Measurements from ENCODE around the gene ZBTB18.

ZBTB18 gene

GRCh38 chr1:244027491-244028145 lies 23.5 kb upstream of the ZBTB18 start:
- TF ChIP-seq GATA3 (IDR thresholded peaks at IDR 0.05; ENCODE audit: low read depth, low read length) (no peak), GATA2 (IDR thresholded peaks at IDR 0.05; ENCODE audit: low read depth, low read length) (no peak)

DNA sequence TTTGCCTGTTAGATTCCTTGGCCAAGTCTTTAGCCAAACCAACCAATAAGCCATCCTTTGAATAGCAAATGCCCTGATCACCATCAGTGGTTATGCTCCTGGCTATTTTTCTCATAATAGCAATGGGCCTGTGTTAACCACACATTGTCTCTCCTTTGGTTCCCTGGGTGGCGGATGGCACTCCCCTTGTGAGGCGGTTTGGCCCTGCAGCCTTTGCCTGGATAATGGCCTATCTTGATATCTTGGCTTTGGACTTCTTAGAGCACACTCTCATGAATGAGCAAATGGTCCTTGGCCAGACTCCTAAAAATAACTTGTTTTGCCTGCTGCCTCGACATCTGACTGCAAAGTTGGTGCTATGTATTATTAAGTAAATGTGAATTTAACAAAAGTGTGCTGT lies 22.4 kb upstream of the ZBTB18 start:
- TF ChIP-seq GATA3 (IDR thresholded peaks at IDR 0.05; ENCODE audit: low read depth, low read length) (no peak), GATA2 (IDR thresholded peaks at IDR 0.05; ENCODE audit: low read depth, low read length) (no peak)

DNA sequence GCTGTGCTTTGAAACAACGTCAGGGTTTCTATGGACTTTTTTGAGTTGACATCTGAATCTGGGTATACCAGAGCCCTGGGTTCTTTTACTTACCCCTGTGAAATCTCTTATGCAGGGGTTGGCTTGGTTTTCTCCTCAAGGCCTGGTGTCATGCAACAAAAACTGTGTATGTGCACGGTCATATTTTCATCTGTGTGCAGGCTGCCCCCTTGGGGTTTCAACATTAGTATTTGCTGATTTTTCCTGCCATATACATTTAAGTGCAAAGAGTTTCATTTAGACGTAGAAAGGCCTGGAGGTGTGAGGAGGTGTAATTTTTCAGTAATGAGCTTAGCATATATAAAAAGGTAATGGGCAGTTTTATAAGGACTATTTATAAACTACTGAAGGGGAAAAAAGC lies 22.0 kb upstream of the ZBTB18 start:
- TF ChIP-seq GATA2 (IDR thresholded peaks at IDR 0.05; ENCODE audit: low read depth, low read length): no peak
- TF ChIP-seq GATA3 (IDR thresholded peaks at IDR 0.05; ENCODE audit: low read depth, low read length): no peak

DNA sequence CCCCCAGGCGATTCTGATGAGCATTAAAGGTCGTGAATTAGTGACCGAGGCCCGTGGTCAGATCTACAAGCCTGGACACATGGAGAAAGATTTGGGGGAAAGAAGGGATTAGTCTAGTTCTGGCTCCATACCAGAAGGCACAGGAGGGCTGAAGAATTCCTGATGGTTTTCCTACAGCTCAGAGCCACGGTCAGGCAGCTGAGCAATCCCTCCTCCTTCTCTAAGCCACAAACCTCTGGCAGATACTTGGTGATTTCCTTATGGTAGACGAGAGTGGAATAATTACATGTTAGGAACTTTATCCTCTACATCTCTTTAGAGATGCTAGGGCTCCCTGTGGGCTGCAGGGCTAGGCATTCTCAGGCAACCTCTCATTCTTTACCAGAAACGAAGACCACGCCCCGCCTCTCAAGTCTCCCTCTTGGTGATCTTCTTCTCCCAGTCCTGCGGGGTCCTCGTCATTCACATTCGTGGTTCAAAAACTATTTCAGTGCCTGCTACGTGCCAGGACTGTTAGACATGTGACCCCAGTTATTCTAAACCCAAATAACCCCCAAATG lies 20.5 kb upstream of the ZBTB18 start:
- TF ChIP-seq GATA2 (IDR thresholded peaks at IDR 0.05; ENCODE audit: low read depth, low read length) (no peak), GATA3 (IDR thresholded peaks at IDR 0.05; ENCODE audit: low read depth, low read length) (no peak)

DNA sequence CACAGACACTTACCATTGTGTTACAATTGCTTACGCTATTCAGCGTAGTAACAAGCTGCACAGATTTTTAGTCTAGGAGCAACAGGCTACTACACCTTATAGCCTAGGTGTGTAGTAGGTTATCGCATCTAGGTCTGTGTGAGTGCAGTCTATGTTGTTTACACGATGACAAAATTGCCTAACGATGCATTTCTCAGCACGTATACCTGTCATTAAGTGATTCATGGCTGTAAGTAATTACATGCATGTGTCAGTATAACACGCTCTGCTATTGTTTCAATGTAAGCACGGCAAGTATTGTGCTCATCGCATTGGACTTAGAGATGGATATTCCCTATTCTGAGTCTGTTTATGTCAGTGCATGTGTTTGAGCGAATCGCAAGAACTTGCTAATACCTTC lies 15.7 kb upstream of the ZBTB18 start:
- TF ChIP-seq GATA3 (IDR thresholded peaks at IDR 0.05; ENCODE audit: low read depth, low read length) (no peak), GATA2 (IDR thresholded peaks at IDR 0.05; ENCODE audit: low read depth, low read length) (no peak)

DNA sequence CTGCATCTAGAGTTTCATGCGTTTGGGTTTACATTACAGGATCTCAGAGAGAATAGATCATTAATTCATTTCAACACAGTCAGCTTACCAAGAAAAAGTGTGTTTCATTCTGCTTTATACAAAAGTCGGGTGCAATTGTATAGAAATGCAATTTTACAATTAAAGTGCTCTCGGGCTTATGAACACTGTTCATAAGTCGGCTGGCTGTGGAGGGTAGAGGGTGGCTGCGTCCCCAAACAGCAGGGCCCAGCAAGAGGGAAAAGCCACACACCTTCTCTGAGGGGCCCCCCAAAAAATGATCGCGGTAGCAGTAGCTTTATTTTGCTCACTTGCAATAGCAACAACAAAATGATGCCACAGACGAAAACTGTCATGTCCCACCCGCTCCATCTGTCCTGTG lies 13.8 kb upstream of the ZBTB18 start:
- TF ChIP-seq GATA3 (IDR thresholded peaks at IDR 0.05; ENCODE audit: low read depth, low read length): no peak
- no peak for TF ChIP-seq GATA2 (IDR thresholded peaks at IDR 0.05; ENCODE audit: low read depth, low read length)

GRCh38 chr1:244041466-244042120 lies 9.5 kb upstream of the ZBTB18 start:
- TF ChIP-seq GATA3 (IDR thresholded peaks at IDR 0.05; ENCODE audit: low read depth, low read length): no peak
- TF ChIP-seq GATA2 (IDR thresholded peaks at IDR 0.05; ENCODE audit: low read depth, low read length): no peak

GRCh38 chr1:244042293-244042692 lies 8.8 kb upstream of the ZBTB18 start:
- TF ChIP-seq GATA2 (IDR thresholded peaks at IDR 0.05; ENCODE audit: low read depth, low read length) (no peak), GATA3 (IDR thresholded peaks at IDR 0.05; ENCODE audit: low read depth, low read length) (no peak)

- TF ChIP-seq GATA2 (IDR thresholded peaks at IDR 0.05; ENCODE audit: low read depth, low read length): no peak
- no peak for TF ChIP-seq GATA3 (IDR thresholded peaks at IDR 0.05; ENCODE audit: low read depth, low read length)
Measured at GRCh38 chr1:244044423-244044822, 6.7 kb upstream of the ZBTB18 start.

DNA sequence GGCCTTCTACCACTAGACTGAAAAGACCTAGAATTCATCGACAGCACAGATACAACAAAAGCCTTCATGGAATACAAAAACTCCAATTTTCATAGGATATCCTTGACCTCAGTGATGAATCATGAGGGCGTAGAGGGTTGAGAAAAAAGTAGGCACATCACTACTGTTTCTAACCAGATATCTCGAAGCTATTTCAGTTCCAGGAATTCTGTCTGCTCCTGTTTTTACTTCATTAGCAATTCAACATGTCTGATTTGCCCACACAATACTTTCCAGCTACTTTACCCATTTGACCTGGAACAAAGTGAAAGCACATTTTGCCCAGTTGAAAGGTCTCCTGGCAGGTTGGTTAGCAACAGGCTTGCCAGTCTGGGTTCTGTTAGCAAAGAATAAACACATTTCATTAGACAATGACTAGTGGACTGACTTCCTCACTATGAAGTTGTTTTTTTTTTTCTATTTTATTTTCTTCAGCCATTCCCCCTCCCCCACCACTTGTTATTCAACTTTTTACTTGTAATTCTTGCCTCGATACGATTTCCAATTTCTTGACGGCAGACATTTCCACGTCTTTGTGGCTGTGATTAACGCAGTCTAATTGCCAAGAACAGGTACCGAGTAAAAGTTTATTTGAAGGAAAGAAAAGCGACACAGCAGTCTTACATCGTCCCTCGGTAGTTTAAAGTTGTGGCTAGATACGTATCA lies 4.0 kb upstream of the ZBTB18 start:
- TF ChIP-seq GATA3 (IDR thresholded peaks at IDR 0.05; ENCODE audit: low read depth, low read length) (no peak), GATA2 (IDR thresholded peaks at IDR 0.05; ENCODE audit: low read depth, low read length) (no peak)

DNA sequence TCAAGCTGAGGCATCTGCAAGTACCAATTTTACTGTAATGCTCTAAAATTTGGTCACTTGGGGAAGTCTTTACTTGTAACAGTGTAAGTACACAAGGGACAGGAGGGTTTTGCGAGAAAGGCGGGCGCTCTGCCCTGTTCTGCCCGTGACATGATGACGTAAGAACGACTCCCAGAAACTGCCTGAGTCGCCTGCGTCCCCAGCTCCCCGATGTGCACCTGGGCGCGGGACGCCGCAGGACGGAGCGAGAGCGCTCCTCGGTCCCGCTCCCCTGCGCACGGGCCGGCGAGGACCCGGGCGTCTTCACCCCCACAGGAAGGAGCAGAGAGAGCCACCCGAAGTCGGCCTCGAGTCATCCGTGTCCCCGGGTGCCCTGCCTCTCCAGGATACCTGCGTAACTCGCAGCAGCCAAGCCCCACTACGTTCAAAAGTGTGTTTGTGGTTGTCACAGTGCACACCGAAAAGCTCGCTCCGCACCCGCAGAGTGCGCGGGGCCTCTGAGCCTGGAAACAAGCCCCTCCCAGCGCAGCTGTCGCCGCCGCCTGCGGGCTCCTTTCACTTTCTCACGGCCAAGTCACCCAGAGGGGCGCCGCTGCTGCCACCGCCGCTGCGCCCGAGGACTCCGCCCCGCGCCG lies 3.3 kb upstream of the ZBTB18 start:
- TF ChIP-seq GATA2 (IDR thresholded peaks at IDR 0.05; ENCODE audit: low read depth, low read length): no peak
- no peak for TF ChIP-seq GATA3 (IDR thresholded peaks at IDR 0.05; ENCODE audit: low read depth, low read length)

DNA sequence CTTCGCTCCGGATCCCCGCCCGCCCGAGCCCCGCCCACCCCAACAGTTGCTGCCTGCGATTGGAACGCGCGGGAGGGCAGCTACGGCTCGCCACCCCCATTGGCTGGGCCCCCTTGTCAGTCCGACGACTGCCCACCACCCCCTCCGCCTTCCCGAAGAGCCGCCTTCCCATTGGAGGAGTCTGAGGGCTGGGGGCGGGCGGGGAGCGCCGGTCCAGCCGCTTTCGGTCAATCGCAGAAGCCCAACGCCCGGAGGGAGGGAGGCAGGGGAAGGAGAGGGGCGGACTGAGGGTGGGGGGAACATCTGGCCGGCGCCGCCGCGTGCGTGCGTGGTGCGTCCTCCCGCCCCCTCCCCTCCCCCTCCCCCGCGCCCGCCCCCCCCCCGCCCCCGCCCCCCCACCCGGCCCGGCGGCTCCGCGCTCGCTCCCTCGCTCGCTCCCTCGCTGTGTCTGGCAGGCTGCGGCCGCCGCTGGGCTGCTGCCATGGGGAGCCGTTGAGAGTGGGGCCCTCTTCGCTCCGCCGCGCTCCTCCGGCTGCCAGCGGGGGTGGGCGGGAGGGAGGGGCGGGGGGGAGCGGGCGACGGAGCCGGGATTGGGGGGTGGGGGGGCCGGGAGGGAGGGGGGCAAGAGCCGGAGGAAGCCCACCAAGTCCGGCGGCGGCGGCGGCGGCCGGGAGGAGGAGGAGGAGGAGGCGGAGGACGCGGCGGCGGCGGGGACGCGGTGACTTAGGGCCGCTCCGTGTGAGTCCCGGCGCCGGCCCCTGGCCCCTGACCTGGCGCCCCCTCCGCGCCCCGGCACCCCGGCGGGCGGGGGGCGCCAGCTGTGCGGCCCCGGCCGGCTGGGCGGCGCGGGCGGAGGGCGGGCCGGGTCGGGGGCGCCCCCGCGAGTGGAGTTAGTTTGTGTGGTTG lies 2.6 kb upstream of the ZBTB18 start:
- TF ChIP-seq GATA3 (IDR thresholded peaks at IDR 0.05; ENCODE audit: low read depth, low read length) (no peak), GATA2 (IDR thresholded peaks at IDR 0.05; ENCODE audit: low read depth, low read length) (no peak)
